ENCODE measurements around the gene RAB3B.

GRCh38 chr1:51924455-51924854, 66.0 kb downstream of the RAB3B start:
- TF ChIP-seq POLR2A (conservative IDR thresholded peaks at IDR 0.05) (no peak), ZC3H4 (CRISPR knock-in tag; IDR thresholded peaks at IDR 0.05; ENCODE audit: borderline replicate concordance) (no peak), CTCF (IDR thresholded peaks at IDR 0.05 in 2 of 3, conservative IDR thresholded peaks at IDR 0.05 in 1 of 3; ENCODE audit: insufficient read depth in 2 of 3, low read depth in 1 of 3, low read length in 3 of 3) (peak in 1 of 3 experiments; percentile 22; a peak in 1 of 6 replicates), TEAD2 (tag; IDR thresholded peaks at IDR 0.05) (no peak), ZNF23 (CRISPR knock-in tag; IDR thresholded peaks at IDR 0.05) (no peak), CREB1 (IDR thresholded peaks at IDR 0.05) (no peak), CREB1 (CRISPR knock-in tag; IDR thresholded peaks at IDR 0.05) (no peak), FOXA1 (IDR thresholded peaks at IDR 0.05; ENCODE audit: borderline replicate concordance) (no peak), TAF1 (IDR thresholded peaks at IDR 0.05; ENCODE audit: control insufficient read depth, extremely low read depth, insufficient read depth, low read length, severe bottlenecking) (no peak), SAP30 (IDR thresholded peaks at IDR 0.05; ENCODE audit: borderline replicate concordance, insufficient read depth, low read depth, low read length, poor library complexity, severe bottlenecking) (no peak), ELF1 (tag; IDR thresholded peaks at IDR 0.05) (no peak), NFIC (IDR thresholded peaks at IDR 0.05) (no peak), ZNF449 (CRISPR knock-in tag; IDR thresholded peaks at IDR 0.05) (no peak), TRIM25 (IDR thresholded peaks at IDR 0.05; ENCODE audit: borderline replicate concordance) (no peak)
